Neural cell (in vitro differentiated cells): Measurements from ENCODE around the gene C1orf21.

Experiments used
- CTCF ChIP-seq: fragments of 450-650 bp; IDR thresholded peaks from 2 replicates; pipeline ENCODE4 v1.5.1; 2014; ENCODE audit warnings: antibody characterized with exemption, mild to moderate bottlenecking, moderate library complexity; ENCODE audit not compliant: poor library complexity, severe bottlenecking
- EP300 ChIP-seq: fragments of 450-650 bp; conservative IDR thresholded peaks from 2 replicates; pipeline ENCODE4 v1.6.1; 2014; ENCODE audit warnings: antibody characterized with exemption, mild to moderate bottlenecking, moderate library complexity; ENCODE audit not compliant: poor library complexity, severe bottlenecking

GRCh38 chr1:184455786-184456185 is 69.0 kb downstream of the C1orf21 start:
- TF ChIP-seq CTCF (no peak), EP300 (no peak)
